T follicular helper cell (primary cell): ENCODE results near the gene ARHGEF37.

Source experiments
- DNase-seq: peaks from one replicate; pipeline ENCODE4 v3.0.0-alpha.2; 2020; ENCODE audit warnings: low read depth

Gene ARHGEF37

DNA sequence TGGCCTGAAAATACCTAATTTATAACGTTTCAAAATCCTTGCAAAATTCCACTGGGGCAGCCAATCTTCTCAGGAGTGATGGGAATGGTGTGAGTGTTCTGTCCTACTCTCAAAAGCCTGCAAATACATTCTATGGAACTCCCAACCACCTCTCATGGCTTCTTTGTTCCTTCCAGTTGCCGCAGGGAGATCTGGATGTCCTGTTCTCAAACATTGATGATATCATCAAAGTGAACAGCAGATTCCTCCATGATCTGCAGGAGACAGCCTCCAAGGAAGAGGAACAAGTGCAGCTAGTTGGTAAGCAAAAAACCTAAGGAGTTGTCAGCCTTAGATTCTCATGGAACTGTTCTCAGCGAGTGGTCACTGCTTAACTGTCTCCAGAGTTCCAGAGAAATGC is 19.6 kb downstream of the ARHGEF37 start:
- no peak for DNase-seq

DNA sequence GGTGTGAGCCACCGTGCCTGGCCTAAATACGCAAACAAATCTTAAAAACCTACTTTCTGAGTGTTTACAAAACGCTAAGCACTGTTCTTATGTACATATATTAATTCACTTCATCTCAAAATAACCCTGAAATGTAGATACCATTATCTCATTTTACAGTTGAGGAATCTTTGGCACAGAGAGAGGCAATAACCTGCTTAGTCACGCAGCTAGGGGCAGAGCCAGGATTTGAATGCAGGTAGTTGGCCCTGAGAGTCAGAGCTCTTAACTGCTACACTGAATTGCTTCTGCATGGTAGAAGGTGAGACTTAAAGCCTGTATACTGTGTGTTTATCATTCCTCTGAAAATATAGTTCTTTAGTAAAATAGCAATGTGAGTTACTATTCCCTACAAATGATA is 21.9 kb downstream of the ARHGEF37 start:
- no peak for DNase-seq

DNA sequence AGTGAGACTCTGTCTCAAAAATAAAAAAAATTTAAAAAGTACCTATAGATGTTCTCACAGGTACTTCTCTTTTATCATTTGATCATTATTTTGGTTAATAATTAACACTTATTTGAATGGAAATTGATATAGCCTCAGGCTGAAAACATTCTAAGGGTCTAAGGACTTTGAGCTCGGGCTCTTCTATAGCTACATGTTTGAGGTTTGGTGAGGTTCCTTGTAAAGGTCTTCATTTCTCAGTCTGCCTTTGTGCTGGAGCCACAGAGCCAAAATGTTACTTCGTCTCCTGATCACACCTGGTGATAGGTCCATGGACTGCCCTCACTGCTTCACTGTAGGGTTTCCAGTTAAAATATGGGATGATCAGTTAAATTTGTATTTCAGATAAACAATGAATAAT is 22.6 kb downstream of the ARHGEF37 start:
- no peak for DNase-seq

DNA sequence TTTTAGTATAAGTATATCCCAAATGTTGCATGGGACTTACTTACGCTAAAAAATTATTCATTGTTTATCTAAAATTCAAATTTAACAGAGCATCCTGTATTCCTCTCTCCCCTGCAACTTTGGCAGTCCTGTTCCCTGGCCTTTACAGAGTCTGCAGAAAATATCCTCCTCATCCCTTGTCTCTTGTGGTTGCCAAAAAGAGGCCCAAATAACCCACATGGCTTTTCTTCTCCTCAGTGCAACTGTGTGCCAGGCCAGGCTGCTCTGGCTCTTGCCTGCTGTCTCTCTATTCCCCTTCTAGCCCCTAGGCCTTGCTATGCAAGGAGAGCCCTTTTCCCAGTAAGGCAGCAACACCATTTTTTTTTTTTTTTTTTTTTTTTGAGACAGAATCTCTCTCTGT is 23.0 kb downstream of the ARHGEF37 start:
- no peak for DNase-seq

- DNase-seq: no peak
These were observed 24.2 kb downstream of the ARHGEF37 start for GRCh38 chr5:149605354-149605997.

DNA sequence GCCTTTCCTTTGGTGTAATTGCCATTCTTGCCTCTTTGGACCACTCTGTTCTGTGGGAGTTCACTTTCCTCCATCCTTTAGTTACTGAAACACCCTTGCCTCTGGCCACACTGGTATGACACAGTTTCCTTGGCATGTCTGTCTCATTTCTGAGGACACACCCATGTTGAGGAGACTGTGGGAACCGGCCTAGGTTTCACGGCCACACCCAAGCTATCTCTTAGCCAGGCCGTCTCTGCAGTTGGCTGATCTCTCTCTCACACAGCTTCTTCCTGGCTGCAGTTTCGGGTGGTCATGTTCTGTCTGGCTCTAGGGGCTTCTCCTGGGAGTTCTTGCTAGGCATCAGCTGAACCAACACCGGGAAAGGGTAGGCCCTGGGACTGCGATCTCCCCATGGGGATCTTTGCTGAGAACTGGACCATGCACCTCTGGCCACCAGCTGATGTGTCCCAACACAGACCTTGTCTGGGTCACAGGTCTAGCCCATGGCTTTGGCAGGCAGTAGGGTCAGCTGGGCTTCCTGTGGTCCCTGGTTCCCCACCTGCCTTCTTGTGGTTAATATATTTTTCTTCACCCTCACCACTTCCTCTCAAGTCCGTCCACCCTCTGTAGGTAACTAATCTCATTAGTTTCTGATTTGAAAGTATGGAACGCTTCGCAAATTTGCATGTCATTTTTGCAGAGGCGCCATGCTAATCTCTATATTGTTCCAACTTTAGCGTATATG is 24.9 kb downstream of the ARHGEF37 start:
- no peak for DNase-seq

GRCh38 chr5:149608936-149609545 is 27.7 kb downstream of the ARHGEF37 start:
- DNase-seq: no peak

GRCh38 chr5:149609640-149610219 is 28.4 kb downstream of the ARHGEF37 start:
- no peak for DNase-seq

- no peak for DNase-seq
These were observed 29.4 kb downstream of the ARHGEF37 start for GRCh38 chr5:149610589-149611255.

DNA sequence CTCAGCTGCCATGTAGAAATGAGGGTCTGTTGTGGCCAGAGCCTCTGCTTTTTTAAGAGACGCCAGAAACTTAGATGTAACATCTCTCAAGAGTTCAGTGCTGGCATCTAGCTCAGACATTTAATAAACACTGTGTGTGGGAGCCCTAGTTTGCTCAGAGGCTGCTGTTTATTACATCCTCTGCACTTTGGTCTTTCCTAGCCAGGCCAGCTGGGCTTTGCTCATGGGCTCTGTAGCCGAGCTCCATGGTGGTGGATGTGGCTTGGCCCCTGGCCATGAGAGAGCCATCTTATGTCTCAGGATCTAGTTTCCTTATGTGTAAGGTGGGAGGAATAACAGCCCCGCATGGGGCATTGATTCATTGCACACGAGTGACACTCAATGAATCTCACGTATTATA is 30.0 kb downstream of the ARHGEF37 start:
- no peak for DNase-seq

DNA sequence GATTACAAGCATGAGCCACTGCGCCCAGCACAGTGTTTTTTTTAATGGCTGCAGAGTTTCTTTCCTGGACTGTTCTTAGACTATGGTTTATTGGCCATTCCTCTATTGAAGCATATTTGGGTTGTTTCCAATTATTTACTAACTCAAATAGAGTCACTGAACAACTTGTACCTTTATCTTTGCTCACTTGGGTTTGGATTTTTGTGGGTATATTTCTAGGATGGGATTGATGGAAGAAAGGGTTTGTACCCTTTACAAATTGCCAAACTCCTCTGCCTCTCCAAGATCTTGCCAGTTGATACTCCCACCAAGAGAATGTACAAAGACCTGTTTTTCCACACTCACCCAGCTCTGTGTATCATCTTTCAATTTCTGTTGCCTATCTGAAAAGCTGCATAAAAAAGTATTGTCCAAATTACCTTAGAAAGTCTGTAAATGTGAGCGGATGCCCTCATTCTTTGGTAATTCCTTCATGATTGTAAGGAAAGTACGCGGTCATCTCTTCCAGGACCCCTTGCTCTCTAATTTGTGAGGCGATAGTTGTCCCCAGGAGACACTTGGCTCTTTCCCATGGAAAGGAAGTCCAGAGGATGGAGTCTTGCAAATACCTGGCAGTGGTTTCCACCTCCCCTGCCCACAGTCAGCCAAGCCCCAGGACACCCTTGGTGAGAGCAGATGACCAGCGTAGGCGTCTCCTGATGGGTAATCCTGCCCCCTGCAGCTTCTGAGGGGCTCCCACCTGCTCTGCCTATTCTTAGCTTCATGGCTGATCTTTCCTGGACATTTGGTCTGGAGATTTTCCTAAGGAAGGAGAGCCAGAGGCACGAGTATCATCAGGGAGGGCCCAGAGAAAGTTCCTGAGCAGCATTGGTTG is 33.0 kb downstream of the ARHGEF37 start:
- no peak for DNase-seq

GRCh38 chr5:149615976-149616375 is 34.7 kb downstream of the ARHGEF37 start:
- no peak for DNase-seq

- no peak for DNase-seq
These were observed 35.5 kb downstream of the ARHGEF37 start for GRCh38 chr5:149616727-149617285.

- DNase-seq: no peak
These were observed 36.5 kb downstream of the ARHGEF37 start for GRCh38 chr5:149617760-149618306.

DNA sequence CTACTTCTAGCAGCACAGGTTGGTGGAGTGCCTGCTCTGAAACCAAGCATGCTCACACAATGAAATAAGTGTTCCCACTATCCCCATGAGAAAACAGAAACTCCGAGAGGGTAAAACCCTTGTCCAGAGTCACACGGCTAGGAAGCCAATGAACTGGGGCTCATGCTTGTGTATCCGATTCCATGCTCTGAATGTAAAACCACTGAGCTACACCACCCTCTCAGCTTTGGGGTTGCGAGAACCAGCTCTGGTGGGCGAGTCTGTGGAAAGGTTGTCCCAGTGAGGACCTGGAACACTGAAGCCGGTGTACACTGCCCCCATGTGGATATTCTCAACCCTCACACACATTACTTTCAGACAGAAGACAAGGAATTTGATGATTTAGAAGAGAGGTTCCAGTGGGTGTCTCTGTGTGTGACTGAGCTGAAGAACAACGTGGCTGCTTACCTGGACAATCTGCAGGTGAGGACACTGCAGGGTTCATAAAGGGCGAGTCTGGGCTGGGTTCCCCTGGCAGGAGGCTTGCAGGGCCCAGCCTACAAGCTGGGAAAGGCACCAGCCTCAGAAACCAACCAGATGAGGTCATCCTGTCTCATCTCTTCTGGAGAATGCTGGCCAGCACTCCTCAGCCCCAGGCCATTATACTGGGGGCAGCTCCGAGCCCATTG is 37.4 kb downstream of the ARHGEF37 start:
- DNase-seq: no peak

- DNase-seq: no peak
These were observed 40.3 kb downstream of the ARHGEF37 start for GRCh38 chr5:149621415-149622098.

GRCh38 chr5:149622466-149622865 is 41.2 kb downstream of the ARHGEF37 start:
- no peak for DNase-seq

- DNase-seq: no peak
These were observed 42.2 kb downstream of the ARHGEF37 start for GRCh38 chr5:149623473-149623872.

DNA sequence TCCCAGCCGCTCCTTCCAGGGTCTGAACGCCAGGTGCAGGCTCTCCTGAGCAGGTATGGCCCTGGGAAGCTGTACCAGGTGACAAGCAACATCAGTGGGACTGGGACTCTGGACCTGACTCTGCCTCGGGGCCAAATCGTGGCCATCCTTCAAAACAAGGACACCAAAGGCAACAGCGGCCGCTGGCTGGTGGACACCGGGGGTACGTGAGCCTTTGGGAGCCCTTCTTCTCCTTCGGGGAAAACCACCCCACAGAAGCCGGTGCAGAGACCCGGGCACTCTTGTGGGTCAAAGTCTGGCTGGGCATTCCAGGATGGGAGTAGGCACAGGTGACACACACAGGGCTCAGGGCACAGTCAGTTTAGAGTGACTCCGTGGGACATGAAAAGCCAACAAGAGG is 45.8 kb downstream of the ARHGEF37 start:
- DNase-seq: no peak

DNA sequence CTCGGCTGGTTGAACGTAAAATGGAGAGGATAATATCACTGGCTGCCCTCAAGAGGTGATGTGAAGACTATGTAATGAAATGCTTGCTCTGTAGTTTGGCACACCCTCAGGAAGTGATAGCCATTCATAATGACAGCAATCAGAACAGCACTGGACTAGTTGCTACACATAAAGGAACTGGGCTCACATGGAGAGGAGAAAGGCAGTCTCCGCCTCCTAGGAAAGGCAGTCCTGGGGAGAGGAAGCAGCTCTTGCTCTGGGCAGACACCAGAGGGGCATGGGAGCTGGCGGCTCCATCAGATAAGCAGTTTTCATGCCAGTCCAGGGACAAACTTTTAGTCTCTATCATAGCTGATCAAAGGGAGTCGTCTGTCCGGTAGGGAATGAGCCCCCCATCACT is 46.9 kb downstream of the ARHGEF37 start:
- DNase-seq: no peak
